Rectal smooth muscle tissue (tissue), 1 donor: ENCODE measurements around the gene CLPX.
"Not testable (repeated sequence)": the region's sequence is repeated elsewhere in the genome, so short reads cannot be mapped to it uniquely, and the experiment has no call there.

ENCODE experiments used
- H3K27ac ChIP-seq: one replicate; pipeline ENCODE4 v1.7.0; 2013; ENCODE audit warnings: low read depth, low read length, inconsistent platforms
- H3K27me3 ChIP-seq: one replicate; pipeline ENCODE4 v1.7.0; 2013; ENCODE audit warnings: low read length; ENCODE audit not compliant: control insufficient read depth, insufficient read depth
- H3K36me3 ChIP-seq: one replicate; pipeline ENCODE4 v1.7.0; 2013; ENCODE audit warnings: low read length; ENCODE audit not compliant: control insufficient read depth, insufficient read depth
- H3K4me1 ChIP-seq: one replicate; pipeline ENCODE4 v1.7.0; 2013; ENCODE audit warnings: low read length; ENCODE audit not compliant: control insufficient read depth, insufficient read depth
- H3K4me3 ChIP-seq: one replicate; pipeline ENCODE4 v1.7.0; 2013; ENCODE audit warnings: low read length
- H3K9ac ChIP-seq: one replicate; pipeline ENCODE4 v1.7.0; 2013; ENCODE audit warnings: low read length

Gene CLPX

GRCh38 chr15:65184868-65185717 lies at the start of gene CLPX:
Gene CLPX (minus strand): TSS chr15:65185342. CDS start chr15:65185153, 189 bp downstream.
- Histone ChIP-seq H3K4me3 (peak within 1 kb of the TSS; percentile 78), H3K27me3 (no peaks in the 10 kb centered on the region), H3K9ac (peak within 1 kb of the TSS; percentile 74), H3K27ac (peak within 1 kb of the TSS; percentile 95), H3K36me3 (peaks cover 2% of the 10 kb centered on the region), H3K4me1 (peaks cover 10% of the 10 kb centered on the region)

GRCh38 chr15:65233696-65234095 lies 48.6 kb upstream of the CLPX start:
- no peak overlapping the region for H3K9ac ChIP-seq
- H3K4me3 ChIP-seq = no peak overlapping the region
- no peaks in the 10 kb centered on the region for H3K4me1 ChIP-seq
- H3K27me3 ChIP-seq = no peaks in the 10 kb centered on the region
- H3K27ac ChIP-seq = no peak overlapping the region
- no peaks in the 10 kb centered on the region for H3K36me3 ChIP-seq

GRCh38 chr15:65232520-65232919 lies 47.4 kb upstream of the CLPX start:
- no peak overlapping the region for H3K4me3 ChIP-seq
- H3K36me3 ChIP-seq = no peaks in the 10 kb centered on the region
- H3K27ac ChIP-seq = no peak overlapping the region
- no peaks in the 10 kb centered on the region for H3K4me1 ChIP-seq
- H3K27me3 ChIP-seq = no peaks in the 10 kb centered on the region
- no peak overlapping the region for H3K9ac ChIP-seq

DNA sequence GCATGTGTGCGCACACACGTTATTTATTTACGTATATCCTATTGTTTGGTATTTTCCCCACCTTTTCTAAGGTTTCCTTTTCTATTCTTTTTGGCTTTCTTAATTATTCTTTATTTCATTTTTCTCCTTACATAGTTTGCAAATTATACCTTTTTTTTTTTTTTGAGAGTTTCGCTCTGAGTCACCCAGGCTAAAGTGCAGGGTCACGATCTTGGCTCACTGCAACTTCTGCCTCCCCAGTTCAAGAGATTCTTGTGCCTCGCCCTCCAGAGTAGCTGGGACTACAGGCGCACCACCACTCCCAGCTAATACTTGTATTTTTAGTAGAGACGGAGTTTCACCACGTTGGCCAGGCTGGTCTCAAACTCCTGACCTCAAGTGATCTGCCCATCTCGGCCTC lies 46.2 kb upstream of the CLPX start:
- no peaks in the 10 kb centered on the region for H3K27me3 ChIP-seq
- no peak overlapping the region for H3K9ac ChIP-seq
- no peaks in the 10 kb centered on the region for H3K4me1 ChIP-seq
- no peak overlapping the region for H3K4me3 ChIP-seq
- H3K27ac ChIP-seq = no peak overlapping the region
- H3K36me3 ChIP-seq = no peaks in the 10 kb centered on the region

DNA sequence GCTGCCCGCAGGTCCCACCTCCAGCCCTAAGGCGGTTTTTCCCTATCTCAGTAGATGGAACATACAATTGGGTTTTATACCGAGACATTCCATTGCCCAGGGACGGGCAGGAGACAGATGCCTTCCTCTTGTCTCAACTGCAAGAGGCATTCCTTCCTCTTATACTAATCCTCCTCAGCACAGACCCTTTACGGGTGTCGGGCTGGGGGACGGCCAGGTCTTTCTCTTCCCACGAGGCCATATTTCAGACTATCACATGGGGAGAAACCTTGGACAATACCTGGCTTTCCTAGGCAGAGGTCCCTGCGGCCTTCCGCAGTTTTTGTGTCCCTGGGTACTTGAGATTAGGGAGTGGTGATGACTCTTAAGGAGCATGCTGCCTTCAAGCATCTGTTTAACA lies 41.8 kb upstream of the CLPX start:
- H3K36me3 ChIP-seq, H3K27ac ChIP-seq, H3K4me1 ChIP-seq, H3K9ac ChIP-seq, H3K27me3 ChIP-seq, H3K4me3 ChIP-seq: not testable (repeated sequence)

GRCh38 chr15:65226221-65226620 lies 41.1 kb upstream of the CLPX start:
- no peak overlapping the region for H3K9ac ChIP-seq
- H3K4me3 ChIP-seq = no peak overlapping the region
- no peaks in the 10 kb centered on the region for H3K27me3 ChIP-seq
- no peaks in the 10 kb centered on the region for H3K4me1 ChIP-seq
- H3K36me3 ChIP-seq = no peaks in the 10 kb centered on the region
- H3K27ac ChIP-seq = no peak overlapping the region

- no peak overlapping the region for H3K4me3 ChIP-seq
- H3K4me1 ChIP-seq = no peaks in the 10 kb centered on the region
- H3K36me3 ChIP-seq = no peaks in the 10 kb centered on the region
- H3K27me3 ChIP-seq = no peaks in the 10 kb centered on the region
- H3K9ac ChIP-seq = no peak overlapping the region
- no peak overlapping the region for H3K27ac ChIP-seq
Measured at GRCh38 chr15:65223996-65224395, 38.9 kb upstream of the CLPX start.

DNA sequence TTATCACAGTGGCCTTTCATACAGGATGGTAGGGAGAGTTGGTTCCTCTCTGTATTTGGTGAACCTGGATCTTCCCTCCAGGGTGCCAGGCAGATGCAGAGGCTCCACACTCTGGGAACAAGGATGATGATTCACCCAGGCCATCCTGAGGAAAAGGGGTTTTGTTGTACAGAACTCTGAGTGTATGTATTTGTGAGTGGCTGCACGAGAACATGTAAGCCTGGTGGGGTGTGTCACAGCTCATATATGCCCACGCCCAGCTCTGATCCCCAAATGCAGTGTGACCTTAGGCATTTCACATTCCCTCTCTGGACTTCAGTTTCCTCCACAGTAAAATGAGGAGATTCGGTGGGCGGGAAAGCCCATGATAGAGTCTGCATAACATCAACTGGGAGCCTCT lies 37.7 kb upstream of the CLPX start:
- no peaks in the 10 kb centered on the region for H3K36me3 ChIP-seq
- H3K27me3 ChIP-seq = no peaks in the 10 kb centered on the region
- H3K4me1 ChIP-seq = no peaks in the 10 kb centered on the region
- H3K4me3 ChIP-seq = no peak overlapping the region
- H3K9ac ChIP-seq = no peak overlapping the region
- H3K27ac ChIP-seq = no peak overlapping the region

DNA sequence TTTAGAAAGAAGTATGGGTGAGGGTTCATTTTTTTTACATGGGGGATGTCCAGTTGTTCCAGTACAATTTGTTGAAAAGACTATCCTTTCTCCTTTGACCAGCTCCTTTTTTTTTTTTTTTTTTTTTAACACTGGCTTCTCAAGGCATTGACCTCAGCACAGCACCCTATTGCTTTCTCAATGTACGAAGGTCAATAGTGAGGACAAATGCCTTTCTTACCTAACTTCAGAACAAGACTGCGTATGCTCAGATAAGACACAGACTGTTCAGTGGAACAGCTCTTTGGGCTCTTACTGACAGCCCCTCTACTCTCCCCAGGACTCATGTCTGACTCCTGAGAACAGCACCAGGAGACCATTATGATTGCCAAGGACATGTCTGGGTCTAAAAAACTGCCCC lies 36.6 kb upstream of the CLPX start:
- Histone ChIP-seq H3K36me3 (no peaks in the 10 kb centered on the region), H3K4me3 (no peak overlapping the region), H3K9ac (no peak overlapping the region), H3K27ac (no peak overlapping the region), H3K27me3 (no peaks in the 10 kb centered on the region), H3K4me1 (no peaks in the 10 kb centered on the region)

- no peaks in the 10 kb centered on the region for H3K4me1 ChIP-seq
- H3K27ac ChIP-seq = no peak overlapping the region
- H3K4me3 ChIP-seq = no peak overlapping the region
- no peaks in the 10 kb centered on the region for H3K27me3 ChIP-seq
- no peak overlapping the region for H3K9ac ChIP-seq
- H3K36me3 ChIP-seq = no peaks in the 10 kb centered on the region
Measured at GRCh38 chr15:65219137-65219536, 34.0 kb upstream of the CLPX start.

- H3K9ac ChIP-seq = no peak overlapping the region
- no peaks in the 10 kb centered on the region for H3K27me3 ChIP-seq
Measured at GRCh38 chr15:65217526-65218482, 32.7 kb upstream of the CLPX start.

GRCh38 chr15:65215496-65215895 lies 30.4 kb upstream of the CLPX start:
- Histone ChIP-seq H3K27ac (no peak overlapping the region), H3K27me3 (no peaks in the 10 kb centered on the region), H3K9ac (no peak overlapping the region), H3K4me3 (no peak overlapping the region), H3K36me3 (no peaks in the 10 kb centered on the region), H3K4me1 (peaks cover 10% of the 10 kb centered on the region)

More at GRCh38 chr15:65217526-65218482, 32.7 kb upstream of the CLPX start:
- Histone ChIP-seq H3K27ac (no peak overlapping the region), H3K4me3 (no peak overlapping the region), H3K4me1 (no peaks in the 10 kb centered on the region), H3K36me3 (no peaks in the 10 kb centered on the region)
